Dendritic cell treated with granulocyte-macrophage colony-stimulating factor and Interleukin-4, amounts not matched to agents 40 ng/mL and 50 ng/mL, for 4 days (primary cell): ENCODE data around the gene CD34.

Experiments used
- H3K27ac Mint-ChIP-seq: one replicate; pipeline ENCODE4 v1.8.0; 2022; ENCODE audit warnings: mild to moderate bottlenecking, mixed read lengths
- H3K27me3 Mint-ChIP-seq: one replicate; pipeline ENCODE4 v1.8.0; 2022; ENCODE audit warnings: mild to moderate bottlenecking, mixed read lengths
- H3K36me3 Mint-ChIP-seq: one replicate; pipeline ENCODE4 v1.8.0; 2022; ENCODE audit warnings: low read depth, mixed read lengths
- H3K4me1 Mint-ChIP-seq: one replicate; pipeline ENCODE4 v1.8.0; 2022; ENCODE audit warnings: low read depth, mixed read lengths
- H3K4me3 Mint-ChIP-seq: one replicate; pipeline ENCODE4 v1.8.0; 2022; ENCODE audit warnings: mild to moderate bottlenecking, moderate library complexity, mixed read lengths
- H3K9me3 Mint-ChIP-seq: one replicate; pipeline ENCODE4 v1.8.0; 2022; ENCODE audit warnings: mixed read lengths
- intact Hi-C: fragments of 100-400 bp; cut with micrococcal nuclease; formaldehyde crosslinking; loops from one replicate; pipeline ENCODE4 v1.15.0; 2022

The CD34 gene

GRCh38 chr1:207910591-207911354 lies at the start of gene CD34:
CD34 (minus strand) TSS chr1:207911125; CDS start chr1:207911080, 45 bp downstream.
- peak within 1 kb of the TSS; percentile 70 for H3K4me3 Mint-ChIP-seq
- intact Hi-C loops: no loop called here
- H3K27ac Mint-ChIP-seq: peak within 1 kb of the TSS; percentile 45
- peaks cover 62% of the 10 kb centered on the region for H3K4me1 Mint-ChIP-seq
- no peaks in the 10 kb centered on the region for H3K36me3 Mint-ChIP-seq
- peaks cover 52% of the 10 kb centered on the region for H3K27me3 Mint-ChIP-seq
- H3K9me3 Mint-ChIP-seq: no peaks in the 10 kb centered on the region

- intact Hi-C loops: no loop called here
These were observed 49.4 kb upstream of the CD34 start for GRCh38 chr1:207960346-207960745.

GRCh38 chr1:207959910-207960309 lies 49.0 kb upstream of the CD34 start:
- H3K27me3 Mint-ChIP-seq: peaks cover 62% of the 10 kb centered on the region
- intact Hi-C loops: loop anchor here (5.0 kb wide), 1 partner anchor 38 kb away; no protein-coding TSS in a partner anchor

More at GRCh38 chr1:207960346-207960745, 49.4 kb upstream of the CD34 start:
- Mint-ChIP-seq H3K9me3 (no peaks in the 10 kb centered on the region), H3K36me3 (no peaks in the 10 kb centered on the region), H3K27me3 (peaks cover 61% of the 10 kb centered on the region), H3K4me3 (no peak overlapping the region), H3K4me1 (peaks cover 38% of the 10 kb centered on the region), H3K27ac (no peak overlapping the region)

GRCh38 chr1:207959141-207959825 lies 48.4 kb upstream of the CD34 start:
- peak overlapping the region; percentile 78 for H3K4me3 Mint-ChIP-seq
- H3K27me3 Mint-ChIP-seq: peaks cover 56% of the 10 kb centered on the region
- no peaks in the 10 kb centered on the region for H3K36me3 Mint-ChIP-seq
- H3K4me1 Mint-ChIP-seq: peaks cover 35% of the 10 kb centered on the region
- peak overlapping the region; percentile 60 for H3K27ac Mint-ChIP-seq
- no peaks in the 10 kb centered on the region for H3K9me3 Mint-ChIP-seq
- intact Hi-C loops: loop anchor here (5.0 kb wide), 1 partner anchor 37 kb away; no protein-coding TSS in a partner anchor

More at GRCh38 chr1:207959910-207960309, 49.0 kb upstream of the CD34 start:
- Mint-ChIP-seq H3K9me3 (no peaks in the 10 kb centered on the region), H3K36me3 (no peaks in the 10 kb centered on the region), H3K4me1 (peaks cover 38% of the 10 kb centered on the region), H3K4me3 (peak overlapping the region; percentile 78), H3K27ac (peak overlapping the region; percentile 60)

GRCh38 chr1:207958376-207959139 lies 47.6 kb upstream of the CD34 start:
- intact Hi-C loops: loop anchor here (5.0 kb wide), 1 partner anchor 36 kb away; no protein-coding TSS in a partner anchor

GRCh38 chr1:207956986-207957385 lies 46.1 kb upstream of the CD34 start:
- H3K36me3 Mint-ChIP-seq: no peaks in the 10 kb centered on the region
- H3K4me3 Mint-ChIP-seq: no peak overlapping the region
- H3K9me3 Mint-ChIP-seq: no peaks in the 10 kb centered on the region
- peaks cover 21% of the 10 kb centered on the region for H3K4me1 Mint-ChIP-seq
- intact Hi-C loops: loop anchor here (5.0 kb wide), 1 partner anchor 35 kb away; no protein-coding TSS in a partner anchor
- peaks cover 51% of the 10 kb centered on the region for H3K27me3 Mint-ChIP-seq
- no peak overlapping the region for H3K27ac Mint-ChIP-seq

More at GRCh38 chr1:207958376-207959139, 47.6 kb upstream of the CD34 start:
- Mint-ChIP-seq H3K4me3 (peak overlapping the region; percentile 78), H3K36me3 (no peaks in the 10 kb centered on the region), H3K27ac (peak overlapping the region; percentile 60), H3K27me3 (peaks cover 55% of the 10 kb centered on the region), H3K4me1 (peaks cover 30% of the 10 kb centered on the region), H3K9me3 (no peaks in the 10 kb centered on the region)

GRCh38 chr1:207954104-207954503 lies 43.2 kb upstream of the CD34 start:
- peaks cover 15% of the 10 kb centered on the region for H3K4me1 Mint-ChIP-seq
- H3K4me3 Mint-ChIP-seq: no peak overlapping the region
- peaks cover 30% of the 10 kb centered on the region for H3K27me3 Mint-ChIP-seq
- H3K9me3 Mint-ChIP-seq: no peaks in the 10 kb centered on the region
- no peak overlapping the region for H3K27ac Mint-ChIP-seq
- intact Hi-C loops: no loop called here
- H3K36me3 Mint-ChIP-seq: no peaks in the 10 kb centered on the region

GRCh38 chr1:207952617-207953542 lies 42.0 kb upstream of the CD34 start:
- Mint-ChIP-seq H3K27me3 (peaks cover 18% of the 10 kb centered on the region), H3K9me3 (no peaks in the 10 kb centered on the region), H3K4me3 (no peak overlapping the region), H3K36me3 (no peaks in the 10 kb centered on the region), H3K27ac (no peak overlapping the region), H3K4me1 (peaks cover 7% of the 10 kb centered on the region)
- intact Hi-C loops: no loop called here

GRCh38 chr1:207951652-207952051 lies 40.7 kb upstream of the CD34 start:
- intact Hi-C loops: no loop called here

GRCh38 chr1:207950750-207951149 lies 39.8 kb upstream of the CD34 start:
- no peak overlapping the region for H3K27ac Mint-ChIP-seq
- no peaks in the 10 kb centered on the region for H3K9me3 Mint-ChIP-seq
- peaks cover 6% of the 10 kb centered on the region for H3K27me3 Mint-ChIP-seq
- H3K36me3 Mint-ChIP-seq: no peaks in the 10 kb centered on the region
- H3K4me3 Mint-ChIP-seq: no peak overlapping the region
- intact Hi-C loops: no loop called here
- peaks cover 7% of the 10 kb centered on the region for H3K4me1 Mint-ChIP-seq

More at GRCh38 chr1:207951652-207952051, 40.7 kb upstream of the CD34 start:
- Mint-ChIP-seq H3K4me3 (no peak overlapping the region), H3K27ac (no peak overlapping the region), H3K9me3 (no peaks in the 10 kb centered on the region), H3K27me3 (peaks cover 10% of the 10 kb centered on the region), H3K36me3 (no peaks in the 10 kb centered on the region), H3K4me1 (peaks cover 7% of the 10 kb centered on the region)

GRCh38 chr1:207949571-207950195 lies 38.8 kb upstream of the CD34 start:
- peaks cover 7% of the 10 kb centered on the region for H3K4me1 Mint-ChIP-seq
- H3K27ac Mint-ChIP-seq: no peak overlapping the region
- intact Hi-C loops: no loop called here

GRCh38 chr1:207948536-207949250 lies 37.8 kb upstream of the CD34 start:
- H3K4me1 Mint-ChIP-seq: peaks cover 7% of the 10 kb centered on the region
- H3K4me3 Mint-ChIP-seq: no peak overlapping the region
- no peaks in the 10 kb centered on the region for H3K36me3 Mint-ChIP-seq
- intact Hi-C loops: no loop called here
- no peaks in the 10 kb centered on the region for H3K9me3 Mint-ChIP-seq
- peaks cover 1% of the 10 kb centered on the region for H3K27me3 Mint-ChIP-seq
- no peak overlapping the region for H3K27ac Mint-ChIP-seq

More at GRCh38 chr1:207949571-207950195, 38.8 kb upstream of the CD34 start:
- peaks cover 1% of the 10 kb centered on the region for H3K27me3 Mint-ChIP-seq
- no peaks in the 10 kb centered on the region for H3K9me3 Mint-ChIP-seq
- H3K4me3 Mint-ChIP-seq: no peak overlapping the region
- H3K36me3 Mint-ChIP-seq: no peaks in the 10 kb centered on the region
